Body of pancreas (tissue), 4 donors: ENCODE results near the gene FAM78A.

Source experiments
- CTCF ChIP-seq, 7 experiments: fragments of 450-650 bp in 4 of 7; fragments of 200-600 bp in 3 of 7; sonication (generic) in 3 of 7; IDR thresholded peaks; one replicate each; pipeline ENCODE4 v1.5.1; 2016 to 2019; ENCODE audit warnings: antibody characterized with exemption in 7 of 7
- POLR2A ChIP-seq, 3 donors: fragments of 450-650 bp; IDR thresholded peaks; one replicate each; pipeline ENCODE4 v1.6.1; 2016; ENCODE audit warnings: antibody characterized with exemption in 3 of 3, mild to moderate bottlenecking in 2 of 3

- TF ChIP-seq CTCF (IDR thresholded peaks at IDR 0.05) (no peak), POLR2A (IDR thresholded peaks at IDR 0.05) (no peak)
Measured at GRCh38 chr9:131299346-131299960, 23.1 kb upstream of the FAM78A start.
